HL-60/S4 (cell line): Measurements from ENCODE around the gene PDK2.
"Not testable (repeated sequence)": the region's sequence is repeated elsewhere in the genome, so short reads cannot be mapped to it uniquely, and the experiment has no call there.

Source experiments
- in situ Hi-C: fragments of 300-500 bp; cut with MboI; formaldehyde crosslinking; loops from 2 replicates; pipeline ENCODE4 v1.14.3; 2022; ENCODE audit warnings: low sequenced_read_pairs

The PDK2 gene

GRCh38 chr17:50058296-50058953, 36.7 kb upstream of the PDK2 start:
- in situ Hi-C loops: no loop called here

DNA sequence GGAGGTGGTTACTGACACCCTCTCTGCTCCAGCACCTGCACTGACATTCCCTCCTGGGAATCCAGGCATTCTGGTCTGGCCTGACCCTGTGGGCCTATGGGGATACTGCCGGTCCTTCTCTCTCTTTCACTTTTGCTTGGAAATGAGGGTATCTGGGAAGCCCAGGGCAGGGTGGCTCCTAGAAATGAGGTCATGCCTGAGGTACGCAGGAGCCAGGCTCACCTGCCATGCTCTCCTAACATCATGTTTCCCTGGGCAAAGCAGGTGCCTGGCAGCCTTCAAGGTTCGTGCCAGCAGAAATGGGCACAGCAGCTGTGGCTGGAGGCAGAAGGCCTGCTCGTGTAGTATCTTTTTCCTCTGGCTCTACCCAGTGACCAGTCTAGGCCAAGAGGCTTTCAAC, 35.9 kb upstream of the PDK2 start:
- in situ Hi-C loops: no loop called here

DNA sequence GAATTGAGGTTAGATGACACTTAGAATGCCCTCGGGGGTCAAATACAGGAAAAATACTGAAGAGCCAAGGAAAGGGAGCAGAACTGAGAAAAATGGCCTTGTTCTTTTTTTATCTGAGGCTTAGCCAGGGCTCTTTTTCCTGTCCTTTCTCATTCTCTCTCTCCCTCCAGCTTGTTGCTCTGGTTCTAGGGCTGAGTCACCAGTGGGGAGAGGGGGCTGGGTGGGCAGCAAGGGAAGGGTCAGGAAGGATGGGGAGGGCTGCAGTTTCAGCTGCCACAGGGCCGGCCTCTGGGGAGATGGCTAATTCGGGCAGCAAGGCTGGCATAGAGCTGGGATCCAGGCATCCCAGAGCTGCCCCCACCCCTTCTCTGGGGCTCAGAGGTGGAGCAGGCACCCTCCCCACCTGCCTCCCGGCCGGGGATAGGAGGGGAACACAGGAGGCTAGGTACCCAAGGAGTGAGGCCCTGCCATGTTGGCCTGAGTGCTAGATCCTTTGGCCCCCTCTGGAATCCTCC, 35.3 kb upstream of the PDK2 start:
- in situ Hi-C loops: no loop called here

DNA sequence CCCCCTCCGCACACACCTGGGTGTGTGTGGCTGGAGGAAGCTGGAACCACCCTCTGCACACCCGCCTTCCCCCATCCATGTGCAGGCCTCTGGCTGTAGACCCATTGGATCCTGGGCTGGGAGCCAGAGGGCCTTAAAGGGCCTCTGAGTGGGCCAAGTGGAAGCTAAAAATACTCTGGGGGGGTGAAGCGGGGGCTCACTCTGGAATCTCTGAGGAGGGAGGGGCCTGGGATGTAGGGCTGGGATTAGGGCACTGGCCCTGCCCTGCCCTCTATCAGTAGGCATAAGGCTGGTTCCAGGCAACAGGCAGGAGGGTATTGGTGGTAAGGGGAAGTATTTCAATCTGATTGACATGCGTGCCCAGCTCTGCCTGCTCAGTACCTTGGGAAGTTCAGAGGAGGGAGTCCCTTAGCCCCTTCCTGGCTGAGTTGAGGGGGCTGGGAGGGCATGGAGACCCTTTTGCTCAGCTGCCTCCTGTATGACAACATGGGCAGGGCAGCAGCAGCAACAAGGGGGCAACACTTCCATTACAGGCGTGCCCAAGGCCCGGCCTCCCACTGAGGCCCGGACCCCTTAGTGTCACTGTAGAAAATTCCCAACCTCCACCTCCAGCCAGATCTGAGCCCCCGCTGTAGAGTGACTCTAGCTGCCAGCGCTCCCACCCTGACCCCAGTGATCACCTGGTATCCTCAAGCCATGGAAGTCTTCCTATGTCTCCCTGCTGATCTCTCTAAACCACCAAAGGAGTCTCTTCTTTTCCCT, 34.0 kb upstream of the PDK2 start:
- in situ Hi-C loops: no loop called here

DNA sequence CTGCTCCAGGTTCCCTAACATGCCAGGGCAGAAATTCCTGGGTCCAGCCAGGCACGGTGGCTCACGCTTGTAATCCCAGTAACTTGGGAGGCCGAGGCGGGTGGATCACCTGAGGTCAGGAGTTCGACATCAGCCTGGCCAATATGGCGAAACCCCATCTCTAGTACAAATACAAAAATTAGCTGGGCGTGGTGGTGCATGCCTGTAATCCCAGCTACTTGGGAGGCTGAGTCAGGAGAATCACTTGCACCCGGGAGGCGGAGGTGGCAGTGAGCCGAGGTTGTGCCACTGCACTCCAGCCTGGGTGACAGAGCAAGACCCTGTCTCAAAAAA, 33.5 kb upstream of the PDK2 start:
- in situ Hi-C loops: not testable (repeated sequence)

GRCh38 chr17:50062293-50063243, 32.6 kb upstream of the PDK2 start:
- in situ Hi-C loops: no loop called here

- in situ Hi-C loops: no loop called here
These were observed 31.4 kb upstream of the PDK2 start for GRCh38 chr17:50063561-50064252.

GRCh38 chr17:50064253-50065001, 30.7 kb upstream of the PDK2 start:
- in situ Hi-C loops: no loop called here

DNA sequence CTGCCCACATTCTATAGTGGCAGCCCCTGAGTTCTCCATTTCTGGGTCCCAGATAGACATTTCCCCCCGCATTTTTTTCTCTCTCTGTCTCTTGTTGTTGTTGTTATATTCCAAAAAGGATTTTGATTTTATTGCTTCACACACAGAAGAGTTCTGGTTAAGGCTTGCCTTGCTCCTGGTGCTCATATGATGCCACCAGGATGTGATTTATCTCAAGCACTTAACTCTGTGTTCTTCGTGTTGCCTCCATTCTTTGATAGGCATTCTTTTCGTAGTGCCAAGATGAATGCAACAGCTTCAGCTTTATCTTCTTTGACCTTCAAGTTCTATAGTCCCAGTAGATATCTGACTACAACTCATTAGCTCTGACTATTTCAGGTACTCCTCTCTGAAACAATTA, 30.1 kb upstream of the PDK2 start:
- in situ Hi-C loops: no loop called here

DNA sequence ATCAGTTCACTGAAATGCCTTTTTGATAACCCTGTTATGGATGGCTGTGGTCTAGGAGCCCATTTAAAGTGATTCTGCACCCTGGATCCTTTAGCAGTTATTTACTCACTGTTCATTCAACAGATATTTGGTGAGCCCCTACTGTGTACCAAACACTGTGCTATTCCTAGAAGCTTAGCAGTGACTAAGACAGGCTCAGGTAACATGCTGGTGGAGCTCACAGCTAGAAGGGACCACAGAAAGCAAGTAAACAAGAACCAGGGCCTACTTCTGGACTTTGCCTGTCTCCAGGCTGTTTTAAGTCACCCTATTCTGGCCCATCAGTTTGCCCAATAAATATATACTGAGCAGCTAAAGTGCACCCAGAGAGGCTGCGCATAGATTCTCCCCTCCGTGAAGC, 28.2 kb upstream of the PDK2 start:
- in situ Hi-C loops: no loop called here

GRCh38 chr17:50067996-50068395, 27.2 kb upstream of the PDK2 start:
- in situ Hi-C loops: no loop called here

- in situ Hi-C loops: no loop called here
These were observed 24.1 kb upstream of the PDK2 start for GRCh38 chr17:50070908-50071680.

DNA sequence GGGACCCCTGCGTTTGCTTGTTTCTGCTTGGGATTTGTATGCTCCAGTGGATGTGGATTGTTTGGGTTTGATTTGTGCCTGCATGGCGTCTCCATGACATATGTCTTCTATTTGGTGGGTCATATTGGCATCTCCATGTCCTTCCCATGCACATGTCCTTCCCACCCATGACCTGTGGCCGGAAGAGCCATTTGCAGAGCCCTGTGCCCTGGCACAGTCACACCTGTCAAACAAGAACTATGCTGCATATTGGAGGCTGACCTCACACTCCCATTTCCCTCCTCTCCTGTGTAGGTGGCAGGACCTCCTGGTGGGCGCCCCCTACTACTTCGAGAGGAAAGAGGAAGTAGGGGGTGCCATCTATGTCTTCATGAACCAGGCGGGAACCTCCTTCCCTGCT, 23.5 kb upstream of the PDK2 start:
- in situ Hi-C loops: no loop called here

GRCh38 chr17:50072130-50072529, 23.0 kb upstream of the PDK2 start:
- in situ Hi-C loops: no loop called here

DNA sequence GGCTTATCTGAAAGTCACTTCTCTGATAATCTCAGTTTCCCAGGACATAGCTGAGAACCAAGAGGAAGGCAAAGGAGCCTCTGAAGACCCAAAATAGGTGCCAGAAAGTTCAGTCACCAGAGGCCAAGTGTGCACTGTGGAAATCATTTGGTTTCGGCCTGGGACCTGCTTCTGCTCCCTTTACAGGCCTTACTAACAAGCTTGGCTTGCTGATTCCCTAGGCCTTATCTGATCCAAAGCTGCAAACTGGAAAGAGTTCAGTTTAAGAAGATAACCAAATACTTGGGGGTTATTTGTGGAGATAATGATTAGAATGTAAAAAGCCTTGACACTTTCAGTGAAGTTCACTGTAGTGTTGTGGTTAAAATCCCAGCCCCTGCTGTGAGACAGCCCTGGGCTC, 22.2 kb upstream of the PDK2 start:
- in situ Hi-C loops: no loop called here

DNA sequence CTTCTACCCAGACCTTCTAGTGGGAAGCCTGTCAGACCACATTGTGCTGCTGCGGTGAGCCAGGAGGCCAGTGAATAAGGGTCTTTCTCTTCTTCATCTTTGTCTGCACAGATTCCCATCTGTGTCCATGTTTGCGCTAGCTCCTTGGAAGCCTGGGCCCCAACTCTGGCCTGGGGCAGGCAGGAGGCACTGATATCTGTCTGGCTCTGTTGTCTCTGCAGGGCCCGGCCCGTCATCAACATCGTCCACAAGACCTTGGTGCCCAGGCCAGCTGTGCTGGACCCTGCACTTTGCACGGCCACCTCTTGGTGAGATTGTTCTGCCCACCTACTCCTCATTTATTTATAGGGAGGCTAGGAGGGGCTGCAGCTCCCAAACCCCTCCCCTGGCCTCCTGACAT, 20.9 kb upstream of the PDK2 start:
- in situ Hi-C loops: no loop called here

- in situ Hi-C loops: no loop called here
These were observed 19.6 kb upstream of the PDK2 start for GRCh38 chr17:50075446-50076032.

DNA sequence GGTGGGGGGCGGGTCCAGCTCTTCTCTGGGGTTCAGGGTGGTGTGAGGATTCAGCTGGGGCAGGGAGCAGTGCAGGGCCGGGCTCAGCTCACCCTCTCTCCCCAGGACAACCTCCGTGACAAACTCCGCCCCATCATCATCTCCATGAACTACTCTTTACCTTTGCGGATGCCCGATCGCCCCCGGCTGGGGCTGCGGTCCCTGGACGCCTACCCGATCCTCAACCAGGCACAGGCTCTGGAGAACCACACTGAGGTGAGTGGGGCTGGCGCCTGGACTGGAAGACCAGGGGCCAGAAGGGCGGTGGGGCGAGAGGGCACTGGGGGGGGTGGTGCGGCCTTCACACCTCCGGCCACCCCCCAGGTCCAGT, 18.9 kb upstream of the PDK2 start:
- in situ Hi-C loops: no loop called here

DNA sequence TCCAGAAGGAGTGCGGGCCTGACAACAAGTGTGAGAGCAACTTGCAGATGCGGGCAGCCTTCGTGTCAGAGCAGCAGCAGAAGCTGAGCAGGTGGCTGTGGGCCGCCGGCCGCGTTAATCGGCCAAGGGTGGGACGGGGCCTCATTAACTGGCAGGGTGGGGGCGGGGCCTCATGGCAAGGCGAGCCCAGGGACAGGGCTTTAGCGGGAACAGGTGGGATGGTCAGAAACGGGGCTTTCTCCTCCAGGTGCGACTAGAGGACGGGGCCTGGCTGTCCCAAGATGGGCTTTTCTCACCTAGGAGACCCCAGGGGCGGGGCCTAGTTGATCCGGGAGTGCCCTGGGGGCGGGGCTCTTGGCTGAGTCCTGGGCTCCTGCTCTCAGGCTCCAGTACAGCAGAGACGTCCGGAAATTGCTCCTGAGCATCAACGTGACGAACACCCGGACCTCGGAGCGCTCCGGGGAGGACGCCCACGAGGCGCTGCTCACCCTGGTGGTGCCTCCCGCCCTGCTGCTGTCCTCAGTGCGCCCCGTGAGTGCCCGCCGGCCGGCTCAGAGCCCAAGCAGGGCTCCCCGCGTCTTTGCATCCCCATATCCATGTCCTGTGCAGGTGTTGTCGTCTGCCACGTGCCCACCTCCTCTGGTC, 18.4 kb upstream of the PDK2 start:
- in situ Hi-C loops: no loop called here
